GM13976 (cell line): ENCODE results near the gene PLEKHM3.

ENCODE experiments used
- DNase-seq: peaks from one replicate; pipeline ENCODE4 v3.0.0; 2012; ENCODE audit warnings: low spot score
- CTCF ChIP-seq: IDR thresholded peaks from 2 replicates; pipeline ENCODE4 v1.5.1; 2012; ENCODE audit warnings: borderline replicate concordance, mild to moderate bottlenecking; ENCODE audit not compliant: insufficient read depth; ENCODE audit errors: extremely low read depth, missing control alignments, control extremely low read depth
- in situ Hi-C: fragments of 300-500 bp; cut with MboI; formaldehyde crosslinking; loops from one replicate; pipeline ENCODE4 v1.12.0; 2022; ENCODE audit warnings: low sequenced_read_pairs, mixed read lengths, inconsistent platforms; ENCODE audit not compliant: unreplicated experiment

Gene PLEKHM3

GRCh38 chr2:207974216-207974605 lies 51.1 kb downstream of the PLEKHM3 start:
- in situ Hi-C loops = loop anchor here (5.0 kb wide), 1 partner anchor 227 kb away; no protein-coding TSS in a partner anchor
- DNase-seq = no peak
- no peak for TF ChIP-seq CTCF

DNA sequence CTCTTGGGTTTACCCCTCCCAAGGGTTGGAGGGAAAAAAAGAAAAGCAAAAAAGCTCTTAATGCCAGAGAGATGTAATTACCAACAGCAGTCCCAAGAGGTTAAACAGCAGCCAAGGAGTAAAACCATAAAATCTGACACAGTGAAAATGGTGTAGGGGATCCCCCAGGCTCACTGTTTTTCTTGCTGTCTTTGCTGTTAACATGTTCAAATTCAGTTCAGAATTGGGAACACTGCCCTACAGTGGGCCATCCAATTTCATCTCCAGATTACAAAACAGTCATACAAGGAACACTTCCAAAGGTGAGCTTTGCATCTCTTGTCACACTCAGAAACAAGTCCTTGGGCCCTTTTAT lies 54.5 kb downstream of the PLEKHM3 start:
- DNase-seq = no peak
- in situ Hi-C loops = loop anchor here (5.0 kb wide), 1 partner anchor 224 kb away; no protein-coding TSS in a partner anchor
- no peak for TF ChIP-seq CTCF

DNA sequence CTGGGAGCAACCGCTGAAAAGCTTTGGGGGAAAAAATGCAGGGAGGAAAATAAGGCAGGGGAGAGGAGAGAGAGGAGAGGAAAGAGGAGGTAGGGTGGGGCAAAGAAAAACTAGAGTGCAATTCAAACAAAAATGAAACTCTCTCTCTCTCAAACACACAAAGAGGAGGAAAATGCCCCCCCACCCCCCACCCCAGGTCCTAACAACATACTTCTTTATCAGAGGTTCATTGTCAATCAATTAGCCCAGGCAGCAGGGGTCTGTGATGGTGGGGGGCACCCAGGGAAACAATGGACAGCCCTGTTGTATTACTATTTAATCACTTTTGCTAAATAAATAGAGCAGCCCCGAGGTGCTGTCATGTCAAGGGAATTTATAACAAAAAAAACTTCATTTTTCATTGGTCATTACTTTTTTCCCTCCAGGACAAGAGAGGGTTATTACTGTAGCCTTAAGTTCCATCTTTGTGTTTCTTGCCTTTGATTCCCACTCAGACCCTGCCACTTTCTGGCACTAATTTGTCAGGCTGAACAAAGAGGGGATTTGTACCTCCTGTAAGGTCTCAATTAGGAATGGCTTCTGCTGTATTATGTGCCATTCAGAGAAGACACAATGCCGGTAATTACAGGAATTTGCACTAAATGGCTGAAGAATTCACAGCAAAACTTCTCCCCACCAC lies 55.0 kb downstream of the PLEKHM3 start:
- in situ Hi-C loops = loop anchor here (5.0 kb wide), 1 partner anchor 223 kb away; no protein-coding TSS in a partner anchor
- TF ChIP-seq CTCF = no peak
- DNase-seq = no peak

DNA sequence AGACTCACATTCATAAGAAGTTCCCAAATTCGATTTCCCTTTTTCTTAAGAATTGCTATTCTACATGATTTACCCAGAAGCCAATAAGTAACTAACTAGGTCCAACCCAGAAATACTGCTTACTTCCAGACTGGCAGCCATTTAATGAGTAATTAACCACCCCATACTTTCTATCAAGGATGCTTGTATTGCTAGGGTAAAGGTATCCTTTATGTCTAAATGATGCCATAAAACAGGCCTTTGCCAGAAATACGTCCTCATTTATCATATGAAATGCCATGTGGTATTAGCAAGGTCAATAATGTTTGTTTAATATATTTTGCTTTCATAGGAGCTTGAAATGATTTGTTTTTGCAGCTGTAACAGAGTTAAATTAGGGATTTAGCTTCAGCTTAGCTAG lies 56.1 kb downstream of the PLEKHM3 start:
- no peak for TF ChIP-seq CTCF
- in situ Hi-C loops = no loop called here
- DNase-seq = no peak

DNA sequence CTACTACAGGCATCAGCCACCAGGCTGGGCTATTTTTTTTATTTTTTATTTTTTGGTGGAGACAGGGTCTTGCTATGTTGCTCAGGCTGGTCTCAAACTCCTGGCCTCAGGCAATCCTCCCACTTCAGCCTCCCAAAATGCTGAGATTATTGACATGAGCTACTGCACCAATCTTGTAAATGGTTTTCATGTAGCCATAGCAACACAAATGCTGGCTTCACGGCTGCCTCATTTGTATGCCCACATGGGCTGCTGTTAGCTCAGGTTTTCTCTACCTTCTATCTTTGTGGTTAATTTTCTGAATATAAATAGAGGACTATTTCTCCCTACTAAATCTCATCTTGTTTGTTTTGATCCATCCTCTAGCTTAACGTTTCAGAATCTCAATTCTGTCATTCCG lies 58.2 kb downstream of the PLEKHM3 start:
- in situ Hi-C loops = no loop called here
- DNase-seq = no peak
- TF ChIP-seq CTCF = no peak

DNA sequence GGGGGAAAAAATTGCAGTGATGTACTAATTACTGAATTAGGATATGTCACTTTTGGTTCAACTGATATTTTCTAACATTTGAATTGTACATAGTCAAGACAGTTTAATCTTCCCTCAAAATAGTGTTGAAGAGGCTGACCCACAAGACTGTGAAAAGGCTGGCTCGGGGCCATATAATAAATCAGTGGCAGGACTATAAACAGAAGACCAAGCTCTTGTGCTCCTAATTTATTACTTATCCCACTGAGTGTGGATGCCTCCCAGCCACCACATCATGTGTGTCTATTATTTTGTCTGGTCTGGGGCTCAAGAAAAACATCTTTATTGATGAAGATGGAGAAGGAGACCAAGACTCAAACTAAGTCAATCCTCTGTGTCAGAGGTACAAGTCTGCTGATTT lies 64.4 kb downstream of the PLEKHM3 start:
- TF ChIP-seq CTCF = no peak
- no peak for DNase-seq
- in situ Hi-C loops = no loop called here
